IMR-90 (cell line): ENCODE results near the gene GPR39.

Experiments
- CHD1 ChIP-seq: IDR thresholded peaks from 2 replicates; pipeline ENCODE4 v1.6.1; 2012; ENCODE audit warnings: low read depth, low read length, improper control_type of control experiment
- POLR2A ChIP-seq: IDR thresholded peaks from 2 replicates; pipeline ENCODE4 v1.6.1; 2012; ENCODE audit warnings: mild to moderate bottlenecking, low read depth, low read length
- TF ChIP-seq, protein P1 (sequence below): conservative IDR thresholded peaks from 2 replicates; pipeline ENCODE4 v1.5.1; 2012; ENCODE audit warnings: mild to moderate bottlenecking, low read depth, low read length, improper control_type of control experiment
- TF ChIP-seq, protein P2 (sequence below): fragments of 150-350 bp; IDR thresholded peaks from 2 replicates; pipeline ENCODE4 v1.6.1; 2016; ENCODE audit warnings: low read depth, mild to moderate bottlenecking, low read length, moderate library complexity, borderline replicate concordance

DNA sequence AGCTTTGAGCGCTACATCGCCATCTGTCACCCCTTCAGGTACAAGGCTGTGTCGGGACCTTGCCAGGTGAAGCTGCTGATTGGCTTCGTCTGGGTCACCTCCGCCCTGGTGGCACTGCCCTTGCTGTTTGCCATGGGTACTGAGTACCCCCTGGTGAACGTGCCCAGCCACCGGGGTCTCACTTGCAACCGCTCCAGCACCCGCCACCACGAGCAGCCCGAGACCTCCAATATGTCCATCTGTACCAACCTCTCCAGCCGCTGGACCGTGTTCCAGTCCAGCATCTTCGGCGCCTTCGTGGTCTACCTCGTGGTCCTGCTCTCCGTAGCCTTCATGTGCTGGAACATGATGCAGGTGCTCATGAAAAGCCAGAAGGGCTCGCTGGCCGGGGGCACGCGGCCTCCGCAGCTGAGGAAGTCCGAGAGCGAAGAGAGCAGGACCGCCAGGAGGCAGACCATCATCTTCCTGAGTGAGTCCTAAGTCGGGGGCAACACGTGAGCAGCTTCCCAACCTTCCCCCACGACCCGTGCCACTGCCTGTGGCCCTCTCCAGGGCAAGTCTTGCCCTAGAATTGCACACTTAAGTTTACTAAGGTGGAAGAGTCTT is 928 bp downstream of the GPR39 start:
- TF ChIP-seq, protein P1, sequence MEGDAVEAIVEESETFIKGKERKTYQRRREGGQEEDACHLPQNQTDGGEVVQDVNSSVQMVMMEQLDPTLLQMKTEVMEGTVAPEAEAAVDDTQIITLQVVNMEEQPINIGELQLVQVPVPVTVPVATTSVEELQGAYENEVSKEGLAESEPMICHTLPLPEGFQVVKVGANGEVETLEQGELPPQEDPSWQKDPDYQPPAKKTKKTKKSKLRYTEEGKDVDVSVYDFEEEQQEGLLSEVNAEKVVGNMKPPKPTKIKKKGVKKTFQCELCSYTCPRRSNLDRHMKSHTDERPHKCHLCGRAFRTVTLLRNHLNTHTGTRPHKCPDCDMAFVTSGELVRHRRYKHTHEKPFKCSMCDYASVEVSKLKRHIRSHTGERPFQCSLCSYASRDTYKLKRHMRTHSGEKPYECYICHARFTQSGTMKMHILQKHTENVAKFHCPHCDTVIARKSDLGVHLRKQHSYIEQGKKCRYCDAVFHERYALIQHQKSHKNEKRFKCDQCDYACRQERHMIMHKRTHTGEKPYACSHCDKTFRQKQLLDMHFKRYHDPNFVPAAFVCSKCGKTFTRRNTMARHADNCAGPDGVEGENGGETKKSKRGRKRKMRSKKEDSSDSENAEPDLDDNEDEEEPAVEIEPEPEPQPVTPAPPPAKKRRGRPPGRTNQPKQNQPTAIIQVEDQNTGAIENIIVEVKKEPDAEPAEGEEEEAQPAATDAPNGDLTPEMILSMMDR = no peak
- TF ChIP-seq CHD1 (no peak), POLR2A (no peak)
- TF ChIP-seq, protein P2, sequence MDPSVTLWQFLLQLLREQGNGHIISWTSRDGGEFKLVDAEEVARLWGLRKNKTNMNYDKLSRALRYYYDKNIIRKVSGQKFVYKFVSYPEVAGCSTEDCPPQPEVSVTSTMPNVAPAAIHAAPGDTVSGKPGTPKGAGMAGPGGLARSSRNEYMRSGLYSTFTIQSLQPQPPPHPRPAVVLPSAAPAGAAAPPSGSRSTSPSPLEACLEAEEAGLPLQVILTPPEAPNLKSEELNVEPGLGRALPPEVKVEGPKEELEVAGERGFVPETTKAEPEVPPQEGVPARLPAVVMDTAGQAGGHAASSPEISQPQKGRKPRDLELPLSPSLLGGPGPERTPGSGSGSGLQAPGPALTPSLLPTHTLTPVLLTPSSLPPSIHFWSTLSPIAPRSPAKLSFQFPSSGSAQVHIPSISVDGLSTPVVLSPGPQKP = no peak
